ENCODE measurements around the gene DUSP5. TPM values are rescaled to one million over a fixed set of nuclear protein-coding genes. Genes with fewer than 3 reads are reported as not detected.
"Not testable (repeated sequence)": the region's sequence is repeated elsewhere in the genome, so short reads cannot be mapped to it uniquely, and the experiment has no call there.

DUSP5 gene
- total and polyA plus RNA-seq, 2 of the 4 experiments (the other 2 are of a cell fraction), result 42.1 to 48.1 TPM

GRCh38 chr10:110462166-110463095, 35.3 kb upstream of the DUSP5 start (continued):
- TF ChIP-seq ELK1 (IDR thresholded peaks at IDR 0.05; ENCODE audit: borderline replicate concordance, low read depth, low read length), result no peak

DNA sequence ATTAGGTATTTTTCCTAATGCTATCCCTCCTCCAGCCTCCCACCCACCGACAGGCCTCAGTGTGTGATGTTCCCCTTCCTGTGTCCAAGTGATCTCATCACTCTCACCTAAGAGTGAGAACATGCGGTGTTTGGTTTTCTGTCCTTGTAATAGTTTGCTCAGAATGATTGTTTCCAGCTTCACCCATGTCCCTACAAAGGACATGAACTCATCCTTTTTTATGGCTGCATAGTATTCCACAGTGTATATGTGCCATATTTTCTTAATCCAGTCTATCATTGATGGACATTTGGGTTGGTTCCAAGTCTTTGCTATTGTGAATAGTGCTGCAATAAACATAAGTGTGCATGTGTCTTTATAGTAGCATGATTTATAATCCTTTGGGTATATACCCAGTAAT, 29.4 kb upstream of the DUSP5 start:
- H3K4ac ChIP-seq (ENCODE audit: low read depth, low read length); BruUV-seq (replicated peaks); H3K27me3 ChIP-seq (ENCODE audit: control insufficient read depth, insufficient read depth, low read length); H3K9me1 ChIP-seq (ENCODE audit: insufficient read depth, low read length); ATAC-seq (ENCODE audit: low read depth); H2BK15ac ChIP-seq (ENCODE audit: low read depth, low read length); H3K23ac ChIP-seq (ENCODE audit: low read depth, low read length); H2AFZ ChIP-seq (replicated peaks; ENCODE audit: low read length, poor library complexity); H3K4me2 ChIP-seq (ENCODE audit: low read depth, low read length); H2BK20ac ChIP-seq (ENCODE audit: low read depth, low read length); H4K20me1 ChIP-seq (ENCODE audit: insufficient read depth, low read length); H3K18ac ChIP-seq (ENCODE audit: low read depth, low read length); H2BK5ac ChIP-seq (ENCODE audit: low read depth, low read length, poor library complexity, severe bottlenecking); H3K27ac ChIP-seq (ENCODE audit: insufficient read depth, low read length); H4K5ac ChIP-seq (ENCODE audit: low read depth, low read length); DNase-seq; H3K79me1 ChIP-seq (ENCODE audit: low read depth in 1 of 2, low read length in 2 of 2); CTCF ChIA-PET; intact Hi-C loops (cut with micrococcal nuclease); H2AK5ac ChIP-seq (ENCODE audit: low read depth, low read length); POLR2A ChIA-PET (ENCODE audit: unreplicated experiment); H3K4me3 ChIP-seq (ENCODE audit: insufficient read depth, low read depth, low read length); H3K14ac ChIP-seq (replicated peaks; ENCODE audit: low read depth, low read length); in situ Hi-C loops (cut with MboI; ENCODE audit: low sequenced_read_pairs); H4K91ac ChIP-seq (ENCODE audit: insufficient read depth, low read depth, low read length); dilution Hi-C loops (cut with HindIII; ENCODE audit: low sequenced_read_pairs, unreplicated experiment); H3K9ac ChIP-seq (ENCODE audit: low read depth, low read length); H2AK9ac ChIP-seq (replicated peaks; ENCODE audit: low read depth, low read length, poor library complexity); H3K56ac ChIP-seq (ENCODE audit: extremely low read depth, insufficient read depth, low read length); H3K9me3 ChIP-seq (ENCODE audit: control insufficient read depth, insufficient read depth, low read length); H4K8ac ChIP-seq (ENCODE audit: low read depth in 2 of 2, low read length in 2 of 2); H3K4me1 ChIP-seq (ENCODE audit: control insufficient read depth, insufficient read depth, low read length); H2BK120ac ChIP-seq (ENCODE audit: low read depth, low read length); H3K36me3 ChIP-seq (ENCODE audit: control insufficient read depth, insufficient read depth, low read length): not testable (repeated sequence)
- WGBS, 2 experiments (ENCODE audit: extremely low coverage in 2 of 2, insufficient read length in 1 of 2), result no CpG with 5 or more reads among the region's 2 CpGs

- H3K4me1 ChIP-seq (ENCODE audit: control insufficient read depth, insufficient read depth, low read length); BruUV-seq (replicated peaks); H3K18ac ChIP-seq (ENCODE audit: low read depth, low read length); H2BK15ac ChIP-seq (ENCODE audit: low read depth, low read length); H3K4ac ChIP-seq (ENCODE audit: low read depth, low read length); H2BK120ac ChIP-seq (ENCODE audit: low read depth, low read length); DNase-seq; in situ Hi-C loops (cut with MboI; ENCODE audit: low sequenced_read_pairs); H3K23ac ChIP-seq (ENCODE audit: low read depth, low read length); H3K9ac ChIP-seq (ENCODE audit: low read depth, low read length); H3K4me2 ChIP-seq (ENCODE audit: low read depth, low read length); H2BK20ac ChIP-seq (ENCODE audit: low read depth, low read length); H4K91ac ChIP-seq (ENCODE audit: insufficient read depth, low read depth, low read length); H4K20me1 ChIP-seq (ENCODE audit: insufficient read depth, low read length); H3K9me1 ChIP-seq (ENCODE audit: insufficient read depth, low read length); H3K36me3 ChIP-seq (ENCODE audit: control insufficient read depth, insufficient read depth, low read length); CTCF ChIA-PET; POLR2A ChIA-PET (ENCODE audit: unreplicated experiment); intact Hi-C loops (cut with micrococcal nuclease); H3K56ac ChIP-seq (ENCODE audit: extremely low read depth, insufficient read depth, low read length); H3K27ac ChIP-seq (ENCODE audit: insufficient read depth, low read length); H2AK5ac ChIP-seq (ENCODE audit: low read depth, low read length); ATAC-seq (ENCODE audit: low read depth); H3K4me3 ChIP-seq (ENCODE audit: insufficient read depth, low read depth, low read length); H3K14ac ChIP-seq (replicated peaks; ENCODE audit: low read depth, low read length); H2BK5ac ChIP-seq (ENCODE audit: low read depth, low read length, poor library complexity, severe bottlenecking); H4K8ac ChIP-seq (ENCODE audit: low read depth in 2 of 2, low read length in 2 of 2); dilution Hi-C loops (cut with HindIII; ENCODE audit: low sequenced_read_pairs, unreplicated experiment); H4K5ac ChIP-seq (ENCODE audit: low read depth, low read length); H2AFZ ChIP-seq (replicated peaks; ENCODE audit: low read length, poor library complexity); H3K79me1 ChIP-seq (ENCODE audit: low read depth in 1 of 2, low read length in 2 of 2); H3K9me3 ChIP-seq (ENCODE audit: control insufficient read depth, insufficient read depth, low read length); H2AK9ac ChIP-seq (replicated peaks; ENCODE audit: low read depth, low read length, poor library complexity); H3K27me3 ChIP-seq (ENCODE audit: control insufficient read depth, insufficient read depth, low read length): not testable (repeated sequence)
- WGBS, 2 experiments (ENCODE audit: extremely low coverage in 2 of 2, insufficient read length in 1 of 2), result 77% methylated on average over 5 of the region's 10 CpGs; no CpG with 5 or more reads in 1 of the 2 experiments
These were observed 27.2 kb upstream of the DUSP5 start for GRCh38 chr10:110470541-110470940.
